ENCODE results near the gene ZFP57. TPM values are rescaled to one million over a fixed set of nuclear protein-coding genes. Genes with fewer than 3 reads are reported as not detected.

The ZFP57 gene
- total RNA-seq, 1 experiment from 2014 or later, result not detected

Other genes starting within 250 kb of the ZFP57 start
- not detected in 2 replicates for gene OR10C1, start 241.8 kb downstream of the ZFP57 start, total RNA-seq (2014; rRNA removed; shearing (Covaris generic))
- not detected in 2 replicates for gene OR11A1, start 224.1 kb downstream of the ZFP57 start, total RNA-seq (2014; rRNA removed; shearing (Covaris generic))
- not detected in 2 replicates for gene OR2H1, start 224.0 kb downstream of the ZFP57 start, total RNA-seq (2014; rRNA removed; shearing (Covaris generic))
- gene MAS1L, start 193.2 kb downstream of the ZFP57 start, total RNA-seq (2014; rRNA removed; shearing (Covaris generic)), result not detected in 2 replicates
- gene UBD, start 121.4 kb downstream of the ZFP57 start, total RNA-seq (2014; rRNA removed; shearing (Covaris generic)), result 9.9 and 10.2 TPM in 2 replicates
- not detected in 2 replicates for gene OR2H2, start 96.0 kb downstream of the ZFP57 start, total RNA-seq (2014; rRNA removed; shearing (Covaris generic))
- 2.8 and 3.5 TPM in 2 replicates for gene GABBR1, start 48.0 kb downstream of the ZFP57 start, total RNA-seq (2014; rRNA removed; shearing (Covaris generic))
- gene MOG, start 24.1 kb downstream of the ZFP57 start, total RNA-seq (2014; rRNA removed; shearing (Covaris generic)), result not detected in 2 replicates
- gene HLA-F, start 42.3 kb upstream of the ZFP57 start, total RNA-seq (2014; rRNA removed; shearing (Covaris generic)), result 137 and 176 TPM in 2 replicates
- gene HLA-G, start 146.7 kb upstream of the ZFP57 start, total RNA-seq (2014; rRNA removed; shearing (Covaris generic)), result not detected in 2 replicates